ENCODE measurements around the gene SARS1. TPM values are rescaled to one million over a fixed set of nuclear protein-coding genes. Genes with fewer than 3 reads are reported as not detected.

The SARS1 gene
- total and polyA plus RNA-seq, 2 of the 8 experiments (the other 6 are each of a cell fraction or from before 2014, with no cell fraction given): 83.1 to 146 TPM

DNA sequence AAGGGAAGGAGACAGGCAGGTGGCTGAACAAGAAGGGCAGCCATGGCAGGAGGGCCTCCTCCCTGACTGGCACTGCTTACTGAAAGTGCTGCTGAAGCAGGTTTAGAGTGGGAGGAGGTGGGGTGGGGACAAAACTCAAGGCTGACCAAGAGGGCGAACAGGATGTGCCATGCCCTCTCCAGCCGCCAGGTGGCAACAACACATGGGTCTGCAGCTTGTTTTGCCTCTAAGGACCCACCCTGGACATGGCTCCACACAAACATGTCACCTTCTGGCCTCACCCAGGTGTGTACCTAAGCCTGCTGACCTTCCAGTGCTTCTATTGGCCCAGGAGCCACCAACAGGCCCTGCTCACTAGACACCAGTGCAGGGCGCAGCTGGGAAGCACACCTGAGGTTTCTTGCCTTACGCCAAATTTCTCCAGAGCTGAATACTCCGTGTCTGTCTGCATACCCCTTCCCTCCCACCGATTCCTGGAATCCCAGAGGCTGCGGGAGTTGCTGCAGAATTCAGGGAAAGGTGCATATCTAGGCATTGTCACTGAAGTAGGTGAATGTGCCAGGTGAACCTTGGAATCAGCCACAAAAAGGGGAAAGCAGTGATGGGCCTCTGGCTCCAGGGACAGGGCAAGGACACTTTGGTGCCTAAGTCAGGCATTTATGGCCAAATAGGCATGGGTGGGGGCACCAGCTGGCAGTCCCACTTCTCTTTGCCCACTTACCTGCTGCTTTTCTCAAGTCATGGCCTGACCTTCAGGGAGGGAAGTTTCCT lies 63.9 kb downstream of the SARS1 start (continued):
- peak; percentile 91 to 100 (median 99) for TF ChIP-seq CTCF (IDR thresholded peaks at IDR 0.05; ENCODE audit: control extremely low read depth in 1 of 3, insufficient read depth in 1 of 3, low read depth in 1 of 3, low read length in 3 of 3)
- no peak for TF ChIP-seq RXRA (IDR thresholded peaks at IDR 0.05; ENCODE audit: insufficient read depth, low read depth, low read length)
- TF ChIP-seq CHD1 (IDR thresholded peaks at IDR 0.05; ENCODE audit: low read depth, low read length): no peak
- no peak for TF ChIP-seq RBBP5 (IDR thresholded peaks at IDR 0.05; ENCODE audit: borderline replicate concordance, low read depth, low read length)
- TF ChIP-seq SP1 (IDR thresholded peaks at IDR 0.05; ENCODE audit: low read depth, low read length): no peak
- no peak for TF ChIP-seq CEBPB (IDR thresholded peaks at IDR 0.05; ENCODE audit: low read depth, low read length)
- TF ChIP-seq, protein P1, sequence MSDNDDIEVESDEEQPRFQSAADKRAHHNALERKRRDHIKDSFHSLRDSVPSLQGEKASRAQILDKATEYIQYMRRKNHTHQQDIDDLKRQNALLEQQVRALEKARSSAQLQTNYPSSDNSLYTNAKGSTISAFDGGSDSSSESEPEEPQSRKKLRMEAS (IDR thresholded peaks at IDR 0.05): peak; percentile 61
